Lung (tissue), 12 donors: ENCODE measurements around the gene NOS1AP. TPM values are rescaled to one million over a fixed set of nuclear protein-coding genes. Genes with fewer than 3 reads are reported as not detected.

Experiments used
- ATAC-seq: fragments of 200-7000 bp; cut with Tn5 transposase; one replicate; pipeline ENCODE4 v1.9.1; 2020; ENCODE audit warnings: moderate number of reproducible peaks; ENCODE audit not compliant: insufficient read depth, low FRiP score
- DNase-seq, 3 donors: peaks; one replicate each; pipeline ENCODE4 v3.0.0-alpha.2; 2013 to 2017
- H3K27ac ChIP-seq, 2 donors: one replicate each; pipeline ENCODE4 v1.5.1; 2013; ENCODE audit warnings: mild to moderate bottlenecking in 2 of 2, moderate library complexity in 2 of 2, control low read depth in 1 of 2, inconsistent platforms in 1 of 2, low read depth in 1 of 2, low read length in 1 of 2
- H3K27me3 ChIP-seq, 3 donors: one replicate each; pipeline ENCODE4 v1.5.1; 2013; ENCODE audit warnings: low read length in 2 of 3; ENCODE audit not compliant: control insufficient read depth in 3 of 3, insufficient read depth in 3 of 3
- H3K36me3 ChIP-seq, 4 donors: one replicate each; pipeline ENCODE4 v1.5.1; 2013; ENCODE audit warnings: low read length in 4 of 4, mild to moderate bottlenecking in 1 of 4, moderate library complexity in 1 of 4; ENCODE audit not compliant: control insufficient read depth in 4 of 4, insufficient read depth in 4 of 4
- H3K4me1 ChIP-seq, 5 donors: one replicate each; pipeline ENCODE4 v1.5.1; 2013; ENCODE audit warnings: low read length in 5 of 5, mild to moderate bottlenecking in 2 of 5, moderate library complexity in 1 of 5; ENCODE audit not compliant: control insufficient read depth in 5 of 5, insufficient read depth in 5 of 5
- H3K4me3 ChIP-seq: one replicate; pipeline ENCODE4 v1.5.1; 2013; ENCODE audit warnings: mild to moderate bottlenecking, control low read depth, moderate library complexity
- H3K9ac ChIP-seq, 2 donors: one replicate each; pipeline ENCODE4 v1.5.1; 2013; ENCODE audit warnings: low read length in 2 of 2, control low read depth in 1 of 2; ENCODE audit not compliant: insufficient read depth in 1 of 2
- H3K9me3 ChIP-seq, 4 donors: one replicate each; pipeline ENCODE4 v1.5.1; 2013; ENCODE audit warnings: low read length in 3 of 4, mild to moderate bottlenecking in 1 of 4, moderate library complexity in 1 of 4; ENCODE audit not compliant: control insufficient read depth in 4 of 4, insufficient read depth in 3 of 4
- WGBS, 2 donors: extraction: QIAGEN DNeasy Blood & Tissue Kit; methylation state at CpG; one replicate each; pipeline ENCODE4 v1.1.7; 2013; 5-methylcytosine and 5-hydroxymethylcytosine counted together
- polyA plus RNA-seq, 2 donors: library from polyadenylated mRNA; stranded (reverse); fragments of 200-250 nt; gene quantifications; one replicate each; pipeline ENCODE4 v1.2.1, GENCODE V29; 2013
- total RNA-seq, 2 donors: library from RNA; depleted of rRNA in 1 of 2; stranded (reverse); fragments of >200 nt in 1 of 2; gene quantifications; one replicate each; pipeline ENCODE4 v1.2.1, GENCODE V29; 2014 to 2021
- TF ChIP-seq, protein P1 (sequence below): IDR thresholded peaks from 2 replicates; pipeline ENCODE4 v1.5.1; 2012; ENCODE audit warnings: mild to moderate bottlenecking; ENCODE audit errors: control extremely low read depth, extremely low read depth
- donor health status: control.
- donor health status: control.
- donor health status: Bipolar disorder and iron deficiency.
- donor health status: healthy.
- donor health status: DM: yes; HTN: yes; CAD: no.

Gene NOS1AP
- total and polyA plus RNA-seq, 4 donors, result 0.57 to 5.0 (median 1.2) TPM

DNA sequence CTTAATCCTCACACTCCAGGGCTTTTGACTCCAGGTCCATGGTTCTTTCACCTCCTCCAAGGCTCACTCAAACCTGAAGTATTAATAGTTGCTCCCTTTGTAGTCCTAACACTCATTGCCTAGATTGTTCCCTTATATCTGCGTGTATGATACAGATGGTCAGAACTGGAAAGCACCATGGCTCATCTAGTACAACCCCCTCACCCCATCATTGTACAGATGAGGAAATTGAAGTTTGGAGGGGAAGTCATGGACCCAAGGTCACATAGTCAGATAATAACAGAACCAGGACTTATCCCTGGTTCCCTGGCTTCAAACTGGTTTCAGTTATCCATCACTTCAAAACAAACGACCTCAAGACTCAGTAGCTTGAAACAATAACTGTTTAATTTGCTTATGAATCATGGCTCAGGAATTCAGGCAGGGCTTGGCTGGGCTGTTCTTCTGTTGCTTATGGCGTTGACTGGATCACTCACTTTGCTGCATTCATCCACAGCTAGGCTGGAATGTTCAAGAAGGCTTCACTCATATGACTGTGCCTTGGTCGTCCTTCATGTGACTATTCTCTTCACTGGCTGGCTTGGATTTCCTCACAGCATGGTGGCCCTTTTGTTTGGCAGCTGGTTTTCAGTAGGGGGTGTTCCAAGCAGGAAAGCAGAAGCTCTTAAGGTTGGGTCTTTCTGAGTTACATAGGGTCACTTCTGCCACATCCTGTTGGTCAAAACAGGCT lies 5.0 kb downstream of the NOS1AP start:
- 80 to 81% methylated on average over 4 of the region's 4 CpGs for WGBS, 2 donors
- TF ChIP-seq, protein P1, sequence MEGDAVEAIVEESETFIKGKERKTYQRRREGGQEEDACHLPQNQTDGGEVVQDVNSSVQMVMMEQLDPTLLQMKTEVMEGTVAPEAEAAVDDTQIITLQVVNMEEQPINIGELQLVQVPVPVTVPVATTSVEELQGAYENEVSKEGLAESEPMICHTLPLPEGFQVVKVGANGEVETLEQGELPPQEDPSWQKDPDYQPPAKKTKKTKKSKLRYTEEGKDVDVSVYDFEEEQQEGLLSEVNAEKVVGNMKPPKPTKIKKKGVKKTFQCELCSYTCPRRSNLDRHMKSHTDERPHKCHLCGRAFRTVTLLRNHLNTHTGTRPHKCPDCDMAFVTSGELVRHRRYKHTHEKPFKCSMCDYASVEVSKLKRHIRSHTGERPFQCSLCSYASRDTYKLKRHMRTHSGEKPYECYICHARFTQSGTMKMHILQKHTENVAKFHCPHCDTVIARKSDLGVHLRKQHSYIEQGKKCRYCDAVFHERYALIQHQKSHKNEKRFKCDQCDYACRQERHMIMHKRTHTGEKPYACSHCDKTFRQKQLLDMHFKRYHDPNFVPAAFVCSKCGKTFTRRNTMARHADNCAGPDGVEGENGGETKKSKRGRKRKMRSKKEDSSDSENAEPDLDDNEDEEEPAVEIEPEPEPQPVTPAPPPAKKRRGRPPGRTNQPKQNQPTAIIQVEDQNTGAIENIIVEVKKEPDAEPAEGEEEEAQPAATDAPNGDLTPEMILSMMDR, result no peak
- peaks cover 0 to 15% (median 8%) of the 10 kb centered on the region in 5 donors for H3K4me1 ChIP-seq

DNA sequence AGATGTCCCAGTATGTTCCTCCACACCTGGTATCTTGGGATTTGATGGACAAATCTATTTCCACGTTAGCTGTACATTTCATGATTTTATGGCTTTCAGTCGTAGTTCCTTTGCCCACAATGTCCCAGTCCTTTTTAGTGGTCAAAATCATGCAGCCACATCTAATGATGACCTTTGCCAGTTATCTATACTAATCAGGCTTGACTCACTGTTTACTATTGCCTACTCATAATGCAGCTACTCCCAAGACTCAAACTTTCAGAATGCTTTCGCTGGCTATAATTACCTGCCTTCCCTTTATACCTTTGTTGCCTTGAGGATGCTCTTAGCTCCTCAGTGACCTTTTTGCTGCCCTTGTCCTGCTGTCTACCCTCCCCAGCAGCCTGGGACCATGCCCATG lies 6.4 kb downstream of the NOS1AP start:
- 92 to 97% methylated on average over 3 of the region's 3 CpGs for WGBS, 2 donors
- Histone ChIP-seq H3K27me3 (no peaks in the 10 kb centered on the region), H3K36me3 (no peaks in the 10 kb centered on the region), H3K4me1 (peaks cover 0 to 10% (median 6%) of the 10 kb centered on the region in 5 donors), H3K4me3 (no peak overlapping the region), H3K9me3 (peaks cover 0 to 4% (median 0%) of the 10 kb centered on the region in 4 donors), H3K27ac (no peak overlapping the region), H3K9ac (no peak overlapping the region)
- DNase-seq (no peak), ATAC-seq (no peak)
- TF ChIP-seq, protein P1, result no peak

More for the DNA sequence above, 5.0 kb downstream of the NOS1AP start:
- H3K9me3 ChIP-seq, result peaks cover 0 to 4% (median 0%) of the 10 kb centered on the region in 4 donors
- no peak overlapping the region for H3K27ac ChIP-seq
- no peak overlapping the region for H3K9ac ChIP-seq
- H3K36me3 ChIP-seq, result no peaks in the 10 kb centered on the region
- ATAC-seq (no peak), DNase-seq (no peak)
- H3K4me3 ChIP-seq, result no peak overlapping the region
- no peaks in the 10 kb centered on the region for H3K27me3 ChIP-seq

DNA sequence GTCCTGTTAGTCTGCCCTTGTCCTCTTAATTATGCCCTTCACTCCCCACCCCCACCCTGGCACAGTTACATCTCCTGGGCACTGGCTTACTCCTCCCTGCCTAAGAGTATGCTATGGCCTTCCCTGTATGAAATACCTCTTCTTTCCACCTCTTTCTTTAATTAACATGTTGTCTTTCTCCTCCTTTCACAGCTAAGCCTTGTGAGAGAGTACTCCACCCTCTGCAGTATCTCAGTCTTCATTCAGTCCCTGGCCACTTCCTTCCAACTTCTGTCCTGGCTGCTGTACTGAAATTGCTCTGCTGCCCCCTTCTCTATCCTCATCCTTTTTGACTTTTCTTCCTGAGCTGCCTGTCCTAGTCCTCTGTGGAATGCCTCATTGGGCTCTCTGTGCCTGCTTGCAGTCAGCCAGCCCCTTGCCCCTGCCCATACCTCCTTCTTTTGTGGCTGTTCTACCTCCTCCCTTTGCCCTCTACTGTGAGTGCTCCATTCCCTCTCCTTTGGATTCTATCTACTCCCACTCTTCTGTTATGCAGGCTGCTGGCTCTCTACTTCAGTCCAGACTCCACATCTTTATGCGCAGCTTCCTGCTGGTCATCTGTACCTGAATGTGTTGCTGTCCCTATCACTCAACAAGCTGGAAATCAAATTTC lies 8.3 kb downstream of the NOS1AP start:
- peaks cover 0 to 5% (median 0%) of the 10 kb centered on the region in 5 donors for H3K4me1 ChIP-seq
- H3K4me3 ChIP-seq, result no peak overlapping the region
- no peak overlapping the region for H3K27ac ChIP-seq
- WGBS, 2 donors, result 96% methylated on average over 1 of the region's 1 CpG
- H3K36me3 ChIP-seq, result no peaks in the 10 kb centered on the region
- H3K9me3 ChIP-seq, result peaks cover 0 to 4% (median 0%) of the 10 kb centered on the region in 4 donors
- H3K27me3 ChIP-seq, result no peaks in the 10 kb centered on the region
- no peak for ATAC-seq
- TF ChIP-seq, protein P1, result no peak
- no peak overlapping the region for H3K9ac ChIP-seq
- DNase-seq, result no peak
